ENCODE data around the gene NDUFAF2.

NDUFAF2 gene

GRCh38 chr5:61051267-61051666 is 106.3 kb downstream of the NDUFAF2 start:
- no peak overlapping the region for H2AFZ ChIP-seq (ENCODE audit: low read depth)
- no peaks in the 10 kb centered on the region for H3K36me3 ChIP-seq (ENCODE audit: insufficient read depth)
- H3K4me3 ChIP-seq (IDR thresholded peaks at IDR 0.05; ENCODE audit: insufficient read depth, low read depth, low read length): no peak overlapping the region
- no peaks in the 10 kb centered on the region for H3K4me1 ChIP-seq (ENCODE audit: low read depth, poor library complexity, severe bottlenecking)
- H3K4me2 ChIP-seq: no peak overlapping the region
- no peak for TF ChIP-seq CTCF (conservative IDR thresholded peaks at IDR 0.05; ENCODE audit: low read depth, low read length)
- no peaks in the 10 kb centered on the region for H4K20me1 ChIP-seq (ENCODE audit: insufficient read depth)
- no peaks in the 10 kb centered on the region for H3K79me2 ChIP-seq (ENCODE audit: insufficient read depth, low read depth)
- no peaks in the 10 kb centered on the region for H3K27me3 ChIP-seq (ENCODE audit: insufficient read depth, low read depth)
- H3K9ac ChIP-seq: no peak overlapping the region
- no peak overlapping the region for H3K27ac ChIP-seq

- H3K4me2 ChIP-seq: no peak overlapping the region
- no peaks in the 10 kb centered on the region for H3K27me3 ChIP-seq (ENCODE audit: insufficient read depth, low read depth)
- no peak overlapping the region for H3K9ac ChIP-seq
- no peaks in the 10 kb centered on the region for H3K36me3 ChIP-seq (ENCODE audit: insufficient read depth)
- H2AFZ ChIP-seq (ENCODE audit: low read depth): no peak overlapping the region
- no peaks in the 10 kb centered on the region for H3K4me1 ChIP-seq (ENCODE audit: low read depth, poor library complexity, severe bottlenecking)
- H3K4me3 ChIP-seq (IDR thresholded peaks at IDR 0.05; ENCODE audit: insufficient read depth, low read depth, low read length): no peak overlapping the region
- no peak overlapping the region for H3K27ac ChIP-seq
- no peaks in the 10 kb centered on the region for H4K20me1 ChIP-seq (ENCODE audit: insufficient read depth)
- H3K79me2 ChIP-seq (ENCODE audit: insufficient read depth, low read depth): no peaks in the 10 kb centered on the region
- TF ChIP-seq CTCF (conservative IDR thresholded peaks at IDR 0.05; ENCODE audit: low read depth, low read length): no peak
Measured at GRCh38 chr5:61052882-61053281, 107.9 kb downstream of the NDUFAF2 start.

DNA sequence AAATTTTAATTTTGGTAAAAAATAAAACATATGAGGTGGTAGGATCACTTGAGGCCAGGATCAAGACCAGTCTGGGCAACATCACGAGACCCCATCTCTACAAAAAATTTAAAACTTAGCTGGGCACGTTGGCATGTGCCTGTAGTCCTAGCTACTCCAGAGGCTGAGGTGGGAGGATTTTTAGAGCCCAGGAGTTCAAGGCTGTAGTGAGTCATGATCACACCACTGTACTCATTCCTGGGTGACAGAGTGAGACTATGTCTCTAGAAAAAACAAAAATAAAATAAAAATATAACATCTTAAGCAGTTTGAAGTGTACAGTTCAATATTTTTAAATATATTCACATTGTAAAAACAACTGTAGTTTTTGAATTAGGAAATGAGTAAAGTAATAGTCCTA is 108.9 kb downstream of the NDUFAF2 start:
- Histone ChIP-seq H2AFZ (ENCODE audit: low read depth) (no peak overlapping the region), H3K36me3 (ENCODE audit: insufficient read depth) (no peaks in the 10 kb centered on the region), H3K79me2 (ENCODE audit: insufficient read depth, low read depth) (no peaks in the 10 kb centered on the region), H3K27me3 (ENCODE audit: insufficient read depth, low read depth) (no peaks in the 10 kb centered on the region), H3K4me3 (IDR thresholded peaks at IDR 0.05; ENCODE audit: insufficient read depth, low read depth, low read length) (no peak overlapping the region), H3K27ac (no peak overlapping the region), H3K4me1 (ENCODE audit: low read depth, poor library complexity, severe bottlenecking) (no peaks in the 10 kb centered on the region), H3K9ac (no peak overlapping the region), H4K20me1 (ENCODE audit: insufficient read depth) (no peaks in the 10 kb centered on the region), H3K4me2 (no peak overlapping the region)
- TF ChIP-seq CTCF (conservative IDR thresholded peaks at IDR 0.05; ENCODE audit: low read depth, low read length): no peak

GRCh38 chr5:61055434-61056006 is 110.5 kb downstream of the NDUFAF2 start:
- Histone ChIP-seq H3K79me2 (ENCODE audit: insufficient read depth, low read depth) (no peaks in the 10 kb centered on the region), H3K27ac (no peak overlapping the region), H3K27me3 (ENCODE audit: insufficient read depth, low read depth) (no peaks in the 10 kb centered on the region), H3K36me3 (ENCODE audit: insufficient read depth) (no peaks in the 10 kb centered on the region), H3K4me3 (IDR thresholded peaks at IDR 0.05; ENCODE audit: insufficient read depth, low read depth, low read length) (no peak overlapping the region), H3K4me1 (ENCODE audit: low read depth, poor library complexity, severe bottlenecking) (no peaks in the 10 kb centered on the region), H3K4me2 (no peak overlapping the region), H3K9ac (no peak overlapping the region), H2AFZ (ENCODE audit: low read depth) (no peak overlapping the region), H4K20me1 (ENCODE audit: insufficient read depth) (no peaks in the 10 kb centered on the region)
- peak; percentile 85 for TF ChIP-seq CTCF (conservative IDR thresholded peaks at IDR 0.05; ENCODE audit: low read depth, low read length)
